HepG2 (cell line): Measurements from ENCODE around the gene LGI4. TPM values are rescaled to one million over a fixed set of nuclear protein-coding genes. Genes with fewer than 3 reads are reported as not detected.

Source experiments
- ARID5B ChIP-seq: IDR thresholded peaks from 2 replicates; pipeline ENCODE4 v1.4.0; 2020; ENCODE audit warnings: mild to moderate bottlenecking, missing genetic modification reagents
- CBX2 ChIP-seq, 2 experiments: fragments of 200-600 bp in 1 of 2; sonication (generic); formaldehyde crosslinking in 1 of 2; IDR thresholded peaks; 2 replicates each; pipeline versions ENCODE4 v1.7.0 to v1.8.1; 2018 to 2022; ENCODE audit warnings: low read depth in 2 of 2, low read length in 1 of 2, mild to moderate bottlenecking in 1 of 2, missing genetic modification reagents in 1 of 2
- DDIT3 ChIP-seq: sonication (generic); formaldehyde crosslinking; IDR thresholded peaks from 2 replicates; pipeline ENCODE4 v1.4.0; 2020; ENCODE audit warnings: mild to moderate bottlenecking, missing genetic modification reagents
- HOMEZ ChIP-seq: IDR thresholded peaks from 2 replicates; pipeline ENCODE4 v1.6.1; 2016; ENCODE audit warnings: low read depth
- MYPOP ChIP-seq: sonication (generic); formaldehyde crosslinking; IDR thresholded peaks from 2 replicates; pipeline ENCODE4 v1.8.1; 2023; ENCODE audit warnings: mild to moderate bottlenecking, moderate library complexity, missing genetic modification reagents
- NR1H2 ChIP-seq: sonication (generic); formaldehyde crosslinking; IDR thresholded peaks from 2 replicates; pipeline ENCODE4 v1.8.1; 2022; ENCODE audit warnings: low read depth, missing genetic modification reagents, borderline replicate concordance
- POLR2G ChIP-seq: fragments of 200-400 bp; formaldehyde crosslinking; IDR thresholded peaks from 2 replicates; pipeline ENCODE4 v1.6.1; 2018; ENCODE audit warnings: mild to moderate bottlenecking, low read depth, low read length, moderate library complexity
- REST ChIP-seq, 2 experiments: IDR thresholded peaks; 2 replicates each; pipeline ENCODE4 v1.6.1; 2011 to 2012; ENCODE audit warnings: low read length in 2 of 2, borderline replicate concordance in 1 of 2, low read depth in 1 of 2, mild to moderate bottlenecking in 1 of 2, moderate library complexity in 1 of 2
- TRAFD1 ChIP-seq: sonication (generic); formaldehyde crosslinking; IDR thresholded peaks from 2 replicates; pipeline ENCODE4 v1.5.1; 2020; ENCODE audit warnings: missing genetic modification reagents, mild to moderate bottlenecking, borderline replicate concordance
- ZBTB43 ChIP-seq: sonication (generic); formaldehyde crosslinking; conservative IDR thresholded peaks from 2 replicates; pipeline ENCODE4 v1.4.0; 2020; ENCODE audit warnings: missing genetic modification reagents
- ZFX ChIP-seq: sonication (generic); formaldehyde crosslinking; IDR thresholded peaks from 2 replicates; pipeline ENCODE4 v1.4.0; 2020; ENCODE audit warnings: mild to moderate bottlenecking, low read depth, missing genetic modification reagents, moderate library complexity
- ZNF547 ChIP-seq: sonication (generic); formaldehyde crosslinking; IDR thresholded peaks from 2 replicates; pipeline ENCODE4 v1.5.1; 2020; ENCODE audit warnings: mild to moderate bottlenecking, missing genetic modification reagents
- polyA plus RNA-seq, 8 experiments: library from polyadenylated mRNA; depleted of rRNA in 3 of 8; stranded (reverse) in 7 of 8; unstranded in 1 of 8; fragments of >200 nt; fragmentation: Illumina TruSeq in 4 of 8; extraction: Trizol in 4 of 8; gene quantifications; 2 replicates each; pipeline versions ENCODE4 v1.2.1 to v1.2.3, GENCODE V29; 2011 to 2016; ENCODE audit warnings: low read depth in 4 of 8, missing spikeins in 1 of 8, mixed read lengths in 1 of 8; ENCODE audit not compliant: insufficient read depth in 1 of 8
- total RNA-seq, 5 experiments: library from RNA; depleted of rRNA; stranded (reverse); fragments of >200 nt; fragmentation: Illumina TruSeq; extraction: Trizol; gene quantifications; 2 replicates each; pipeline ENCODE4 v1.2.3, GENCODE V29; 2016; ENCODE audit warnings: low read depth in 1 of 5

Gene LGI4
- total and polyA plus RNA-seq, 2 of the 13 experiments (the other 11 are each of a cell fraction or from before 2014, with no cell fraction given): 2.8 TPM; not detected in 1

GRCh38 chr19:35136977-35137702 lies 2.3 kb upstream of the LGI4 start (continued):
- TF ChIP-seq NR1H2 (no peak), MYPOP (CRISPR knock-in tag) (0 out of 2 replicates have a peak, but pooled peaks have one; percentile 26), CBX2 (IDR thresholded peaks at IDR 0.05; ENCODE audit: low read depth, low read length) (no peak), CBX2 (CRISPR knock-in tag; IDR thresholded peaks at IDR 0.05; ENCODE audit: low read depth) (no peak), POLR2G (no peak), ZFX (peak; percentile 47; the same call in 1 of the 2 replicates), ARID5B (CRISPR knock-in tag) (peak; percentile 72), HOMEZ (no peak), ZNF547 (CRISPR knock-in tag) (no peak), TRAFD1 (CRISPR knock-in tag) (peak; percentile 89; the same call in 1 of the 2 replicates), DDIT3 (CRISPR knock-in tag) (no peak), REST (IDR thresholded peaks at IDR 0.05; ENCODE audit: borderline replicate concordance in 1 of 2, low read depth in 1 of 2, low read length in 2 of 2) (no peak), ZBTB43 (CRISPR knock-in tag) (peak; percentile 99)
